Stimulated activated CD8-positive, alpha-beta memory T cell treated with anti-CD3 and anti-CD28 coated beads, Interleukin-15, amount 100 ng/mL, for 4 hours (primary cell): Measurements from ENCODE around the gene TTC22.

Experiments used
- DNase-seq, 2 donors: peaks; one replicate each; pipeline ENCODE4 v3.0.0-alpha.2; 2020; ENCODE audit warnings: low read depth in 2 of 2

Gene TTC22

DNA sequence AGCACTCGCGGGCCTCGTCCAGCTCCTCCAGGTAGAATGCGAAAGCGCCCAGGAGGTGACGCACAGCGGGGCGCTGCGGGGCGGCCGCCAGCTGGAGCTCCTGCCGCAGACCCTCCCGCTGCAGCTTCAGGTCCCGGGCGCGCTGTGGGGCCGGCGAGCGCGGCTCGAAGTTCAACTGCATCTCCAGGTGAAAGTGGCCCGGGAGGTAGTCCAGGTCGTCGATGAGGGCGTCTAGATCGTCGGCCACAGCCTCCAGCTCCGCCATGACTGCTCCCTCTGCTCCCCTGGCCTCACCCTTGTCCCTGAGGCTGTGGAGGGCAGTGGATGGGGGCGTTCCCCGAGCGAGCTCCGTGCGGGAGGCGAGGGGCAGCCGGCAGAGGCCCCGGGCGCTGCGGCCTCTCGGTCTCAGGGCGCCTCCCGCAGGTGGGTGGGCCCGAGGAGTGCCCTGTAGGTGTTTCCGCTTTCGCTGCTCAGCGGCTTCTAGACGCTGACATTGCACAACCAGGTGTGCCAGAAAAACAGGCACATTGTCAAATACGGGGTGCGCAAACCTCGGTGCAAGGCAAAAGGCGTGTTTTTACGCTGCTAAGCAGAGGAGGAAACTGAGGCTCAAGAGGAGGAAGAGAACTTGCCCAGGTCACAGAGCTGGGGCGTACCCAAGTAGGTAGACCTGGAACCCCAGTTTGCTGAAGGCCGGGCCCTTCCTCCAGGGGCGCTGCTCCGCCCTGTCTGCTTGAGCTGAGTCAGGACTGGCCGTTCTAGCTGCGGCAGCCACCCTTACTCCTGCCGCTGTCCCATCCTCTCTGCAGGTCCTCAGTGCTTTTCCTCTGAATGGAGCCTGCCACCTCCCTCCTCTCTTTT, at the start of gene TTC22:
TTC22 (minus strand) TSS at position 425 of the 861 bp plus-strand sequence; CDS start at position 265, 160 bp downstream.
- DNase-seq, result peak; percentile 31 to 33

GRCh38 chr1:54850737-54851136, 49.6 kb upstream of the TTC22 start:
- DNase-seq, result no peak

- no peak for DNase-seq
These were observed 49.1 kb upstream of the TTC22 start for GRCh38 chr1:54850069-54850730.

DNA sequence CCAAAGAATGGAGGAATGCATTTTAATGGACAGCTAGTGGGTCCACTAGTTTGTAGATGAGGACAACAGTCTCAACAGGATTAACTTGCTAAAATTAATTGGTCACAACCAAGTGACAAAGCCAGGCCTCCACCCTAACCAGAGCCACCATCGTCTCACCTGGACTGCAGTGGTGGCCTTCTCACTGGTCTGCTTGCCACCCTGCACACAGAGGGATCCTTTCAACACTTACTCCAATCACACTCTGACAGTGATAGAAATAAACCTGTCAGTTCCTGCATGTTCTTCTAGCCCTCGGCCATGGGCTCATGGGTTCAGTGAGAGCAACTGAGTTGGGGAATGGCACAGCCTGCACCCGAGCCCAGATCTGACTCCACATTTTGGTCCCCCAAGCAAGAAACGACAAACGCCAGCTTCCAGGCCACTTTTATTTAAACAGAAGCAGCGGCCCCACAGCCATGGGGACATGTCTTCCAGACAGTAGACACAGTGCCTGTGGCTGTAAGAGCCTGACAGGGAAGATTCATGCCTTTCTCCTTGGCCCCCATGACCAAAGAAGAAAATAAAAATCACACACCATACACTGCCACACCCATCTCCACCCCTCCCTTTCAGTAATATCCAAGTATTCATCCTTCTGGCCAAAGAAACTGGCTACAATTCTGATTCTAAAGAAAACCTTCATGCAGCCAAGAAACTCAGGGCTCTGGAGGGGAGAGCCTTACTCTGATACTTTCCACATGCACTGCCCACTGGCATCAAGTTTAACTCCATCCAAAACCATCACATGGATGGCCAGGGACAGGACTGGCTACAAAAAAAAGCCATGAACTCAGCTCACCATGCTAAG, 48.3 kb upstream of the TTC22 start:
- no peak for DNase-seq

DNA sequence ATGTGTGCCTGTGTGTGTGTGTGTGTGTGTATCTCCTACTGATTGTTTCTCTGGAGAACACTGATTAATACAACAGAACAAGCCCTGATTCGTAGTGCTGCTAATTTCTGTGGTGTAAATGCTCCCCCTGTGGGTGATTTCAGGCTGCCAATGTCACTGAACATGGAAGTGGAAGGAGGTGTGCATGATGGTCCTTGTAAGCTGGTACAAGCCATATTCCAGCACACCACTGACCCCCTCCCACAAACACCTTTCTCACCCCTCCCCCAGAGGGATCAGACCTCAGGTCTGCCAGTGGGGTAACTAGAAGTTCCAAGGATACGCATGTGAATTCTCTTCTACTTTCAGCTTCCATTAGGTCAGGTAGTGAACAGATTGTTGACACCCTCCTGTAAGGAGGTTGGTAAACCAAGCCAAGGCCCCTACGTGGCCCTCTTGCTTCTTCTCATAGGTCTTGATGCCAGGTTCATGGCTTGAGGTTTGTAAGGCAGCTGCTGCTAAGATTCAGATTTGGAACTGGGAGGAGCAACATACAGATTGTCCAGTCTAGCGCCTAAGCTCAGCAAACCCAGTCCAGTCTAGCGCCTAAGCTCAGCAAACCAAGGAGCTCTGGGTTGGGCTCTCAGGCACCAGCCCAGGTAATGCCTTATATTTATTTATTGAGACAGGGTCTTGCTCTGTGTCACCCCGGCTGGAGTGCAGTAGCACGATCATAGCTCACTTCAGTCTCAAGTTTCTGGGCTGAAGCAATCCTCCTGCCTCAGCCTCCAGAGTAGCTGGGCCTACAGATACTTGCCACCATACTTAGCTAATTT, 47.2 kb upstream of the TTC22 start:
- no peak for DNase-seq

DNA sequence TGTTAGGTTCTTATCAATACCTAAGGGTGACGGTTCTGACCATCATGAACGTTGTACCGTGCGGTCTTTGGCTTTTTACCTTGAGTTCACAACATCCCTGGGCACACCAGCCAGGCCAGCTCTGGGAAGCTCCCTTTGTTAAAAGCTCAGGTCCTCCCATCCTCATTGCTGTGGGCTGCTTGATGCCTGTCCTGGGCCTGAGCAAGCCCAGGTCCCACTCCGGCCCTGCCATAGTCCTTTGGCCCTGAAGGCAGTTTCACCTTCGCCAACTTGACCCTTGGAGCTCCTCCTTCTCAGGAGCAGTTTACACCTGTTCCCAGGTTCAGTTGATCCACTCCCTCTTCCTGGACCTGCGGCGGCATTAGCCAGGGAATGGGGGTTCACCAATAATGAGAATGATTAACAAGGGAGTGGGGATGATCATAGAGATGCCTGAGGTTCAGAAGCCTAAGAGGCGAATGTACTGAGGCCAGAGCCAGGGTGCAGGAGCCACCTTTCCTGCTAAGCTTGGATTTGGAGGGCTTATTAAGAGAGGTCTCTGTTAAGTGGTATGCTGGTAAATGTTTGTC, 45.7 kb upstream of the TTC22 start:
- no peak for DNase-seq

DNA sequence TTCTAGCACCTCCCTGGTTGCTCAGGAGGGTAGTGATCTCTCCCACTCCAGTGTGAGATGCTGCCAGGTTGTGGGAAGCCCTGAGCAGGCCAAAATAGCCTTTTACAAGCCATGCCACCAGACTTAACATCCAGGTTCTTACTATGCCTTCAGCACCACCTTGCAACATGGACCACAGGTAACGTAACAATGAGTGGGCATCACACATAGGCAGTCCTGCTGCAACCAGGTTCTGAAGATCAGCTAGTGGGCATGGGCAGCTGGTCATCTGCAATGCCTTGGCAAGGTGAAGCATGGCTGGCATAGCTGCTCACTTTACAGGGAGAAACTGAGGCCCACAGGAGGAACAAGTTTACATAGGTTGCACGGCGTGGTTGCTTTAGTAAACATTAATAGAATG, 45.2 kb upstream of the TTC22 start:
- no peak for DNase-seq

GRCh38 chr1:54845772-54846171, 44.6 kb upstream of the TTC22 start:
- DNase-seq, result no peak

DNA sequence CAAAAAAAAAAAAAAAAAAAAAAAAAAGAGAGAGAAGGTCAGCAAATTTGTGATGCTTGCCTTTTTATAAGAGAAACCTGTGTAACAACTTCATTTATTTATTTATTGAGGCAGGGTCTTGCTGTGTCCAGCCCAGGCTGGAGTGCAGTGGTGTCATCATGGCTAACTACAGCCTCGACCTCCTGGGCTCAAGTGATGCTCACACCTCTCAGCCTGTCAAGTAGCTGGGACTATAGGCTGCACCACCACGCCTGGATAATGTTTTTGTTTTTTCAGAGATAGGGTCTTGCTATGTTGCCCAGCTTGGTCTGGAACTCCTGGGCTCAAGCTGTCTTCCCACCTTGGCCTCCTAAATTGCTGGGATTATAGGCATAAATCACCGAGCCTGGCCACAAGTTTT, 43.4 kb upstream of the TTC22 start:
- no peak for DNase-seq

DNA sequence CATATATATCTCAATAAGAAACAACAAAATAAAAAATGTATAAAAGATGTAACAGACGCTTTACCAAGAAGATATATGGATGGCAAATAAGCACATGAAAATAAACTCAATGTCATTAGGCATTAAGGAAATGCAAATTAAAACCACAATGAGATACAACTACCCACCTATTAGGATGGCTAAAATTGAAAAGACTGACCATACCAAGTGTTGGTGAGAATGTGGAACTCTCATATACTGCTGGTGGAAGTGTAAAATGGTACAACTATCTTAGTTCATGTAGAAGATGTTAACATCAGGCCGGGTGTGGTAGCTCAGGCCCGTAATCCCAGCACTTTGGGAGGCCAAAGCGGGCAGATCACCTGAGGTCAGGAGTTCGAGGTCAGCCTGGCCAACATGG, 42.3 kb upstream of the TTC22 start:
- DNase-seq, result no peak

DNA sequence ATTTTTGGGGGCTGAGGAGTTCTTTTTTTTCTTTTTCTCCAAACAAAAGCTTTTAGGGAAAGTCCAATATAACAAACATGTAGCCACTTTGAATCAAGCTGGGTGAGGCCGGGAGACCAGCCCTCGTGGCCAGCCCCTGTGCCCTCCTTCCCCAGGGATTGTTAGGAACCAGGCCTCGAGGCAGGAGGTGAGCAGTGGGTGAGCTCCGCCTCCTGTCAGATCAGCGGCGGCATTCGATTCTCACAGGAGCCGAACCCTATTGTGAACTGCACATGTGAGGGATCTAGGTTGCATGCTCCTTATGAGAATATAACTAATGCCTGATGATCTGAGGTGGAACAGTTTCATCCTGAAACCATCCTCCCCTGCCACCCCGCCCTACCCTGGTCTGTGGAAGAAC, 41.8 kb upstream of the TTC22 start:
- no peak for DNase-seq

DNA sequence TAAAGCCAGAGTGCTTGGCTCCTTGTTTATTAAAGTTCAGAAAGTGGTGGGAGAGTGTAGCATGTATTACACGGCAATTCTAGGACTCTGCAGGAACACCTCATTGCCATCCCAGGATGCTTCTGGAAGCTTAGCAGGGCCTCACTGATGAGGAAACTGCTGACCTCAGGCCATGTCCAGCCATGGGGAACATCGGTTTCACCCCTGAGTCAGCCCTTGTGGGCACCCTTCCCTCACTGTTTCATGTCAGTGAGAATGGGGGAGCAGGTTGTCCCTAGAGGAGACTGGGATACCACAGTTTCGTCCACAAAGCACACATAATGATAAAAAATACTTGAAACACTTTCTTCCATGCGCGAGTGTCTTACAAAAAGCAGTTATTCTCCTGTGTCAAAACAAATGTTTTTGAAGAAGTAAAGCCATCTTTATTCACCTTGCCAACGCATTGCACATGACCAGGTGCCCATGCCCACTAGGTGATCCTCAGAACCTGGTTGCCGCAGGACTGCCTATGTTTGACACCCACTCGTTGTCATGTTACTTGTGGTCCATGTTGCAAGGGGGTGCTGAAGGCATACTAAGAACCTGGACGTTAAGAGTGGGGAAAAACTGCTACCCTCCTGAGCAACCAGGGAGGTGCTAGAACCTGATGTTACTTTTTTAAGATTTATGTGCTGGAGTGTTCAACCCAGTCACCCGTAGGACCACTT, 41.2 kb upstream of the TTC22 start:
- DNase-seq, result no peak

DNA sequence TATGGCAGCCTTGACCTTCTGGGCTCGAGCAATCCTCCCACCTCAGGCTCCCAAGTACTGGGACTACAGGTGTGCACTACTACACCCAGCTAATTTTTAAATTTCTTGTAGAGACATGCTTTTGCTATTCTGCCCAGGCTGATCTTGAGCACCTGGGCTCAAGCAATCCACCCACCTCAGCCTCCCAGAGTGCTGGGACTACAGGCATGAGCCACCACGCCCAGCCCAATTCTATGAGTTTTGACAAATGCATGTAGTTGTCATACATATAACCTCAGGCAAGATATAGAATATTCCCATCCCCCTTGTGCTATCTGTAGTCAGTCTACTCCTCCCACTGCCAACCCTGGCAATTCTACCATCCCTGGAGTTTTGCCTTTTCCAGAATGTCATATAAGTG, 38.7 kb upstream of the TTC22 start:
- DNase-seq, result no peak

DNA sequence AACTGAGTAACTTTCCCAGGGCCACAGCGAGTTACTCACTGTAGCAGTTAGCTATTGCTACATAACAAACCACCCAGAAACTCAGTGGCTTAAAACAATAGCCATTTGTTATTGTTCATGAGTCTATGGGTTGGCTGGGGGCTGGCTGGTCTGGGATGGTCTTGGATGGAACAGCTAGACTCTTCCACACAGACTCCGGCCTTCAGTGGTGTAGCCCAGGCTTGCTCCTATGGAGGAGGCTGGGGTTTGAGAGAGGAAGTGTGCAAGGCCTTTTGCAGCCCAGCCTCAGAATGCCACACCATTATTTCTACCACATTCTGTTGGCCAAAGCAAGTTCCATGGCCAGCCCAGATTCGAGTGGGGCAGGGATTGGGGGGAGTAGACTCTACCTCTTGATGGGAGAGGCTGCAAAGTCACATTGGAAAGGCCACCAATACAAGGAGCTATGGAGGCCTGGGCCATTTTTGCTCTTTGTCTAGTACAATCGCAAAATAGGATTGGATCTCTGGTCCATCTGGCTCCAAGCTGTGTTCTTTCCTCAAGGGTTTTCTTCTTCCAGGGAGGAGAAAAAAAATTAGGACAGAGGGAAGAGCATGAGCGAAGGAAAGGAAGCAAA, 37.5 kb upstream of the TTC22 start:
- DNase-seq, result no peak

DNA sequence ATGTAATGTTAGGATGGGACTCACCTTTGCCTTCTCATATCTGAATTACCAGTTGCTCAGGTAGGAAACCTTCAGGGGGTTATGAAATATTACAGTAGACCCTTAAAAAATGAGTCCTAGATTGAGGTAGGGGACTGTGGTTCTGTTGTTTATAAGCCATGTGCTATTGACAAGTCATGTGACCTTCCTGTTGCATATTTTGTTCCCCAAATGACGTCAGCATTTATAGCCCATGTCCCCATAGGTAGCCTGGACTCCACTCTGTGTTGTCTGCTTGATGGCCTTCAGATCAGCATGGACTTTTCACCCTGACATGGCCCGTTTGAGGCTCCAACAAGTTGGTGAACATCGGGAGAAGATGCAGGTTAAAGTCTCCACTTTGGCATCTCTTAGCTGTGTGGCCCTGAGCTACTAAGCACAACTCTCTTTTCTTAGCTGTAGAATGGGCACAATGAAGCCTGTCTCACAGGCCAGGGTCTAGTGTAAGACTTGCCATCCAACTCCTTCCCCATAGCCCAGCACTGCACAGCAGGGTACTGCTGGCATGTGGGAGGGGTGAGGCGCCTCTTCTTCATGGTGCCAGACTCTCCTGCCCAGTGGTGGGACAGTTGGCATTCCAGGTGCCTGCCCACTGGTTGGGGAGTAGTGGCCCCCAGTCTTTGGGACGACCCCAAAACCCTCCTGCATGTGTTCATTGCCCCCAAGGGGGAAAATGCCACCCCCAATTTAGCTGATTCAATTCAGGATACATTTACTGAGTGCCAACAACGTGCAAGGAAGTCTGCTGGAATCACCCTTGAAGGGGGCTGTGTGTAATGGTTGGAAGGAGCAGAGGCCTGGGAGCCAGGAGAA, 36.1 kb upstream of the TTC22 start:
- DNase-seq, result no peak

- no peak for DNase-seq
These were observed 35.5 kb upstream of the TTC22 start for GRCh38 chr1:54836594-54836993.

DNA sequence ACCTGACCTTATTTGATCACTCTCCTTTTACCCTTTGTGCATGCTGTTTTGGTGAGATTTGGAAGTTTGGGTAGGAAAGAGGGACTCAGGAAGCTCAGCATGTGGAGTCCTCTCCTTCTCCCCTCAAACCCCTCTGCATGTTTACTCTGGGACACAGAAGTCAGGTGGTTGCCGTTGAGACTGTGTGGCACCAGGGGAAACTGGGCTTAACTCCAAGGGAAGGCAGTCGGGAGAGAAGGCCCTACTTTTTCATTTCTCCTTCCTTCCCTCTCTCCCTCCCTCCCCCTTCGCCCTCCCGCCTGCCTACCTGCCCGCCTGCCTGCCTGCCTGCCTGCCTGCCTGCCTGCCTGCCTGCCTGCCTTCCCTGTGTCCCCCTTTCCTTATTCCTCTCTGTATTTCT, 34.8 kb upstream of the TTC22 start:
- DNase-seq, result no peak

GRCh38 chr1:54835131-54835898, 34.2 kb upstream of the TTC22 start:
- DNase-seq, result no peak
